GM19468 (cell line): ENCODE measurements around the gene ITFG1.
"Not testable (repeated sequence)": the region's sequence is repeated elsewhere in the genome, so short reads cannot be mapped to it uniquely, and the experiment has no call there.

Experiments used
- ATAC-seq: cut with Tn5 transposase; IDR thresholded peaks from one replicate; pipeline ENCODE4 v1.9.1; 2021; ENCODE audit warnings: mild to moderate bottlenecking, moderate library complexity, moderate number of reproducible peaks; ENCODE audit not compliant: unreplicated experiment; ENCODE audit errors: extremely low read depth

The ITFG1 gene

DNA sequence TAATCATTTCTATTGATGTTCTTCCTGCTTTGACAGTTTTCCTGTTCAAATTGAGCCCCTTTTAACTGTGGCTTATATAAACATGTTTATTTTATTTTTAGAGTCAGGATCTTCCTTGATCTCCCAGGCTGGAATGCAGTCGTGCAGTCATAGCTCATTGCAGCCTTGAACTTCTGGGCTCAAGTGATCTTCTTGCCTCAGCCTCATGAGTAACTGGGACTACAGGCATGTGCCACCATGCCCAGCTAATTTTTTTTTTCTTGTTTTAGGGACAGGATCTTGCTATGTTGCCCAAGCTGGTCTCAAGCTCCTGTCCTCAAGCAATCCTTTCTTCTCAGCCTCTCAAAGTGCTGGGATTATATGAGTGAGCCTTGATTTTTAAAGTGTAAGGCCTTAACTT is 14.9 kb upstream of the ITFG1 start:
- no peak for ATAC-seq

- no peak for ATAC-seq
Observed at GRCh38 chr16:47473792-47474191, 12.9 kb upstream of the ITFG1 start.

DNA sequence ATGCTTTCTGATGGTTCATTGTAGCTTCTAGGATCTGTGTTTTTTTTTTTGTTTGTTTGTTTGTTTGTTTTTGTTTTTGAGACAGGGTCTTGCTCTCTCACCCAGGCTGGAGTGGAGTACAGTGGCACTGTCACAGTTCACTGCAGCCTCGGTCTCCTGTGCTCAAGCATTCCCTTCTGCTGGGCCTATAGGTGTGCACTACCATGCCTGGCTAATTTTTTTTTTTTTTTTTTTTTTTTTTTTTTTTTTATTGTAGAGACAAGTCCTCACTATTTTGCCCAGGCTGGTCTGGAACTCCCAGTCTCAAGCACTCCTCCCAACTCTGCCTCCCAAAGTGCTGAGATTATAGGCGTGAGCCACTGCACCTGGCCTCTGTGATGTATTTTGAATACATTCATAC is 12.1 kb upstream of the ITFG1 start:
- not testable (repeated sequence) for ATAC-seq

DNA sequence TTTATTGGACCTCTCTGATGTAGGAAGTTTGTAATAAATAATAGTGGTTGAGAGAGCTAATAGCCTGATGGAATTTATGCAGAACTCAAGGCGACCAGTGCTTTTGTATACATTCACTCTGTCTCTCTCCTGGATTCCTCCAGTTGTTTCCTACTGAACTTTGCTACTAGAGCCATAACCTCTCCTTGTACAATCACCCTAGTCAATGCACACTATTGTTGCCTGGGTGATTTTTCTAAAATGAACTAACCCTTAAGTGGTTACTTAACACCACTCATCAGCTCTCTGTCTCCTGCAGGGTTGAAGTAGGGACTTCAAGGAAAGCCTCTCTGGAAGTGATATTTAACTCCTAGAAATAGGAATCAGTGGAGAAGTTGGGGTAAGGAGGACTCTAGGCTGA is 9.9 kb upstream of the ITFG1 start:
- ATAC-seq, result no peak

DNA sequence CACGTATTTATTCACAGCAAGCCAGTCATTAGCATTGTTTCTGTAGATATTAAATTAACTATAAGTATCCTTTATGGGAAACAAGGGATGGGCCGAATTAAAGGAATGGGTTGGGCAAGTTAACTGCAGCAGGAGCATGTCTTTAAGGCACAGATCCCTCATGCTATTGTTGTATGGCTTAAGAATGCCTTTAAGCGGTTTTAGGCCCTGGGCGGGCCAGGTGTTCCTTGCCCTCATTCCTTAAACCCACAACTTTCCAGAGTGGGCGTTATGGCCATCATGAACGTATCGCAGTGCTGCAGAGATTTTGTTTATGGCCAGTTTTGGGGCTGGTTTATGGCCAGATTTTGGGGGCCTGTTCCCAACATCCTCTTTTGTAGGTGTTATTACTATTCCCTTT is 9.3 kb upstream of the ITFG1 start:
- ATAC-seq, result no peak

- no peak for ATAC-seq
Observed at GRCh38 chr16:47469227-47469626, 8.4 kb upstream of the ITFG1 start.

GRCh38 chr16:47468070-47468689 is 7.3 kb upstream of the ITFG1 start:
- not testable (repeated sequence) for ATAC-seq

GRCh38 chr16:47467501-47467900 is 6.6 kb upstream of the ITFG1 start:
- ATAC-seq, result no peak

DNA sequence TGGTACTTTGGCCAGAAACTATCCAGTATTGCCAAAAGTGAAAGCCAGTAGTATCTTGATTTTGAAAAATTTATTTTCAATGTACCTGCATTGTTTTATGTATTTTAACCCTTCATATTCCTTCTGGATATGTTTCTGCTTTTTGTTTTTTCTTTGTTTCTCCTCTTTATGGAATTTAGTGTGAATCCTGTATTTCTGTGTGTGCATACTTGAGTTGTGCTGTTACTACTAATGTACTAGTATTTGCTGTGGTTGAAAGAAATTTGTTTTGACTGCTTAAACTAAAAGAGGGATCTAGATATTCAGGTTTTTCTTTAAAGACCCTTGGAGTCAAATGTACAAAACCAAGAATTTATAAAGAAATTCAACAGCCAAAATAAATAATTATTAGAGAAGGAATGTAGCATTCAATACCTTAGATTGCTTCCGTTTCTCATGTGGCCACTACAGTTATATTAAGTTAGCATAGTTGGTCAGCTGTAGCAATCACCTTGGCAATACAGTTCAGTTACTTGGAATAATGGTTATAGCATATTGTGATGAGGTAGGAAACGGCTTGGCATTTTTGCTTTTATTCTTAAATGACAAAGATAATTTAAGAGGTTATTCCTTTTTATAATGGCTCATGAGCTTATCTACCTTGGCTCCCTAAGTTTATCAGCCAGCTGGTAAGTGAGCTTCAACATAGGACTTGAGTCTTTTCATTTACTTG is 5.2 kb upstream of the ITFG1 start:
- no peak for ATAC-seq

GRCh38 chr16:47463771-47464624 is 3.1 kb upstream of the ITFG1 start:
- no peak for ATAC-seq

DNA sequence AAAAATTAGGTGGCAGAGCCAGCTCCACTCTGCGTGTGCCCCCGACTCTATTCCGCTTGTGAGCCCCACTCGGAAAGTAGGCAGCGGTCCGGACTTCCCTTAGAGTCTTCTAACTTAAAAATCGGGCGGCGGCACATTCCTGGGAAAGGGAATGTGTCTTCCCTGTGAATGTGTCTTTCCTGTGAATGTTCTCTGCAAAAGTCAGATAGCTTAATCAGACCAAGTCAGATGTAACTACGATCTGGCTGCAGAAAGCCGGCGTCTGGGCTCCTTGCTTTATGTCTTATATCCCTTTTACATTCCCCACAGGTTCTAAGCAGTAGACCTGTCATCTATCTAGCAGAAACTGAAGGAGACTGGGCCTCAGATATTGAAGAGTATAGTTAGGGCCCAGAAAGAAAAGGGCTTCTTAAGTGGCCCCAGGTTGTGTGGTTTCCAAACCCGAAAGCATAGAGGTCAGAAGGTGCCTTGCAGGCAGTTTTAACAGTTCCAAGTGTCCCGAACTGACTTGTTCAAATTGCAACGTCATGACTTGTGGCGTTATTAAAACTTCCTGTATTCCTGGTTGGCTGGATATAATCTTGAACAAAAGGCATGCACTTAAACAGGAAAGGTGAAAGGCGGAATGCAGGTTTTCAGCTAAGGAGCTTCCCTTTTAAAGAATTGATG is 869 bp upstream of the ITFG1 start:
- ATAC-seq, result peak; percentile 22

GRCh38 chr16:47460359-47460710 is 528 bp downstream of the ITFG1 start:
- no peak for ATAC-seq

DNA sequence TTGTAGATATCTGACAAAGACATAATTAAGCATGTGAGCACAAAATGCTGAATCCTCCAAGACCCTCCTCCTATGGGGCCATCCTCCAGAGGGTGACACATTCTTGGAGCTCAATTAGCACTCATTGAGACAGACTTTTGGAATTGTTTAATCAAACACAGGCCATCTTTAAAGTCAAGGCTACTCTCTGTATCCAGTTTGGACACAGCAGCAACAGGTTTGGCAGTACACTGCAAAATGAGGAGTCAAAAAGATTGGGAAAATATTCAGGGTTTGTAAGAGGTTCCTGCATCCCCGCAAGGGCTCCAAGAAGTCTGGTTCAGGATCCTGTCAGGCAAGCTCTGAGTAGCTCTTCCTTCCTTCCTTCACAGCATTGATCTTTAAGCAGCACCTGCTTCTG is 1.3 kb downstream of the ITFG1 start:
- no peak for ATAC-seq

DNA sequence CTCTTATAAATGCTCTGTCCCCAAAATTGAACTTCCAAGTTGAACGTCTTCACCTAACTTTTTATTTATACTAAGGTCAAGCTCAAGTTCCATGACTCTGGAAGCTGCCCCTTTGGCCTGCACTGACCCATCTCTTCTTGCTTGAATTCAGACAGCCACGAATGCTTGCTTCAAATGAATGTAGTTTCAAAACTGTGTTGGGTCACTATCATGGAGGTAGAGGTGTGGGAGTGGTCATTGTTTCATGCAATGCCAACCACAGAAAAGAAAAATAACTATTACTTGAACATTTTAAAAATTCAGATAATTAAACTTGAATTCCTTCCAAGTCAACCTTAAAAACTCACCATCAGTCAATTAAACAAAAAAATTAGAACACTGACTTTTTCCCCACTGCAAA is 2.5 kb downstream of the ITFG1 start:
- no peak for ATAC-seq

- ATAC-seq, result no peak
Observed at GRCh38 chr16:47449788-47450187, 11.1 kb downstream of the ITFG1 start.

- ATAC-seq, result no peak
Observed at GRCh38 chr16:47448830-47449575, 11.9 kb downstream of the ITFG1 start.

DNA sequence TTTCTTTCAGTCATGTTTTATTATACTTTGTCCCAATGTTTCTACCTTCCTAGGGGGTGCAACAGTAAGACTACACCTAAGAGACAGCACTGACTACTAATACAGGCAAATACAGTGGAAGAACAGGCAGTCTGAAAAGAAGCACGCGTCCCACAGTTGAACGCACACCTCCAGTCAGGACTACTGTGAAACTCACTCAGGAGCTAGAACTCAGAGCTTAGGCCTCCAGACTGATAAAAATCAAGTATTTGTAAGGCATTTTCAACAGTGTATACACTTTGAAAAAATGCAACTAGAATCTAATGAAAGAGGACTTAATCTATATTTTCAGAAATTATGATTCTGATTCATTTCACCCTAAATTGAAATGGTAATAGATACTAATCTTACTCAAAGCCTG is 14.4 kb downstream of the ITFG1 start:
- no peak for ATAC-seq

GRCh38 chr16:47442884-47443283 is 18.0 kb downstream of the ITFG1 start:
- ATAC-seq, result not testable (repeated sequence)

DNA sequence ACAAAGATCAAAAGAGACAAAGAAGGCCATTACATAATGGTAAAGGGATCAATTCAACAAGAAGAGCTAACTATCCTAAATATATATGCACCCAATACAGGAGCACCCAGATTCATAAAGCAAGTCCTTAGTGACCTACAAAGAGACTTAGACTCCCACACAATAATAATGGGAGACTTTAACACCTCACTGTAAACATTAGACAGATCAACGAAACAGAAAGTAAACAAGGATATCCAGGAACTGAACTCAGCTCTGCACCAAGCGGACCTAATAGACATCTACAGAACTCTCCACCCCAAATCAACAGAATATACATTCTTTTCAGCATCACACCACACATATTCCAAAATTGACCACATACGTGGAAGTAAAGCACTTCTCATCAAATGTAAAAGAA is 20.8 kb downstream of the ITFG1 start:
- ATAC-seq, result not testable (repeated sequence)

- not testable (repeated sequence) for ATAC-seq
Observed at GRCh38 chr16:47434274-47434673, 26.6 kb downstream of the ITFG1 start.
